Measurements from ENCODE around the gene SCN8A.
"Not testable (repeated sequence)": the region's sequence is repeated elsewhere in the genome, so short reads cannot be mapped to it uniquely, and the experiment has no call there.

DNA sequence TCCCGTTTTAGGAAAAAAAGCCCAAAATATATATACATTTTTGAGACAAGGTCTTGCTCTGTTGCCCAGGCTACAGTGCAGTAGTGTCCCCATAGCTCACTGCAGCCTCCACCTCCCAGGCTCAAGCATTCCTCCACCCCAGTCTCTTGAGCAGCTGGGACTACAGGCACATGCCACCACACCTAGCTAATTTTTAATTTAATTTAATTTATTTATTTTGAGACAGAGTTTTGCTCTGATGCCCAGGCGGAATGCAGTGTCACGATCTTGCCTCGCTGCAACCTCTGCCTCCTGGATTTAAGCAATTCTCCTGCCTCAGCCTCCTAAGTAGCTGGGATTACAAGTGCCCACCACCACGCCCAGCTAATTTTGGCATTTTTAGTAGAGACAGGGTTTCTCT lies 240.8 kb downstream of the SCN8A start:
- TF ChIP-seq, protein P1, sequence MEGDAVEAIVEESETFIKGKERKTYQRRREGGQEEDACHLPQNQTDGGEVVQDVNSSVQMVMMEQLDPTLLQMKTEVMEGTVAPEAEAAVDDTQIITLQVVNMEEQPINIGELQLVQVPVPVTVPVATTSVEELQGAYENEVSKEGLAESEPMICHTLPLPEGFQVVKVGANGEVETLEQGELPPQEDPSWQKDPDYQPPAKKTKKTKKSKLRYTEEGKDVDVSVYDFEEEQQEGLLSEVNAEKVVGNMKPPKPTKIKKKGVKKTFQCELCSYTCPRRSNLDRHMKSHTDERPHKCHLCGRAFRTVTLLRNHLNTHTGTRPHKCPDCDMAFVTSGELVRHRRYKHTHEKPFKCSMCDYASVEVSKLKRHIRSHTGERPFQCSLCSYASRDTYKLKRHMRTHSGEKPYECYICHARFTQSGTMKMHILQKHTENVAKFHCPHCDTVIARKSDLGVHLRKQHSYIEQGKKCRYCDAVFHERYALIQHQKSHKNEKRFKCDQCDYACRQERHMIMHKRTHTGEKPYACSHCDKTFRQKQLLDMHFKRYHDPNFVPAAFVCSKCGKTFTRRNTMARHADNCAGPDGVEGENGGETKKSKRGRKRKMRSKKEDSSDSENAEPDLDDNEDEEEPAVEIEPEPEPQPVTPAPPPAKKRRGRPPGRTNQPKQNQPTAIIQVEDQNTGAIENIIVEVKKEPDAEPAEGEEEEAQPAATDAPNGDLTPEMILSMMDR (IDR thresholded peaks at IDR 0.05; ENCODE audit: insufficient read depth, low read length), result not testable (repeated sequence)
- not testable (repeated sequence) for TF ChIP-seq POLR2AphosphoS5, GABPA (IDR thresholded peaks at IDR 0.05; ENCODE audit: low read depth)

Data from HL-60 (cell line).